Measurements from ENCODE around the gene UNC50.

UNC50 gene

DNA sequence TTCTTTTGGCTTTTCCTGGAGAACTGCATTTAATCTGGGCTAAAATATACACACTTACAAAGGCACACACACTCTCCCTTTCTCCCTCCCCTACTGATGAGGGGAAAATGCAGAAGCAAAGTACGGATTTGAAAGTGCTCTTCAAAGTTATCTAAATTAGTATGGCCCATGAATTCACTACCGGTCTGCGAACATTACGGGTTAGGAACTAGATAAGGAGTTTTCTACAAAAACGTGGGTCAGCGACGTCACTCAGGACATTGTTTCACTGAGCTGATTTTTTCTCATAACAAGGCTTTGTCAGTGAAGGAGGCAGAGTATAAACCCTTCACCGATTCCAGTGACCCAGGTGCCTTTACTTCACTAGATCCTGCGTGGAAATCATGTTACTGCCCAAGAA, 47.4 kb upstream of the UNC50 start:
- TF ChIP-seq POLR2AphosphoS5 (IDR thresholded peaks at IDR 0.05; ENCODE audit: low read depth, low read length): no peak
- TF ChIP-seq, protein P1, sequence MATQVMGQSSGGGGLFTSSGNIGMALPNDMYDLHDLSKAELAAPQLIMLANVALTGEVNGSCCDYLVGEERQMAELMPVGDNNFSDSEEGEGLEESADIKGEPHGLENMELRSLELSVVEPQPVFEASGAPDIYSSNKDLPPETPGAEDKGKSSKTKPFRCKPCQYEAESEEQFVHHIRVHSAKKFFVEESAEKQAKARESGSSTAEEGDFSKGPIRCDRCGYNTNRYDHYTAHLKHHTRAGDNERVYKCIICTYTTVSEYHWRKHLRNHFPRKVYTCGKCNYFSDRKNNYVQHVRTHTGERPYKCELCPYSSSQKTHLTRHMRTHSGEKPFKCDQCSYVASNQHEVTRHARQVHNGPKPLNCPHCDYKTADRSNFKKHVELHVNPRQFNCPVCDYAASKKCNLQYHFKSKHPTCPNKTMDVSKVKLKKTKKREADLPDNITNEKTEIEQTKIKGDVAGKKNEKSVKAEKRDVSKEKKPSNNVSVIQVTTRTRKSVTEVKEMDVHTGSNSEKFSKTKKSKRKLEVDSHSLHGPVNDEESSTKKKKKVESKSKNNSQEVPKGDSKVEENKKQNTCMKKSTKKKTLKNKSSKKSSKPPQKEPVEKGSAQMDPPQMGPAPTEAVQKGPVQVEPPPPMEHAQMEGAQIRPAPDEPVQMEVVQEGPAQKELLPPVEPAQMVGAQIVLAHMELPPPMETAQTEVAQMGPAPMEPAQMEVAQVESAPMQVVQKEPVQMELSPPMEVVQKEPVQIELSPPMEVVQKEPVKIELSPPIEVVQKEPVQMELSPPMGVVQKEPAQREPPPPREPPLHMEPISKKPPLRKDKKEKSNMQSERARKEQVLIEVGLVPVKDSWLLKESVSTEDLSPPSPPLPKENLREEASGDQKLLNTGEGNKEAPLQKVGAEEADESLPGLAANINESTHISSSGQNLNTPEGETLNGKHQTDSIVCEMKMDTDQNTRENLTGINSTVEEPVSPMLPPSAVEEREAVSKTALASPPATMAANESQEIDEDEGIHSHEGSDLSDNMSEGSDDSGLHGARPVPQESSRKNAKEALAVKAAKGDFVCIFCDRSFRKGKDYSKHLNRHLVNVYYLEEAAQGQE (IDR thresholded peaks at IDR 0.05; ENCODE audit: insufficient read depth in 1 of 2, low read depth in 2 of 2, low read length in 2 of 2): no peak
- no peak for TF ChIP-seq FOXP2 (optimal IDR thresholded peaks at IDR 0.05; ENCODE audit: borderline replicate concordance, extremely low read depth, extremely low read length, insufficient read depth)
- no peak for TF ChIP-seq TAF1 (IDR thresholded peaks at IDR 0.05; ENCODE audit: borderline replicate concordance, insufficient read depth, low read length)
- TF ChIP-seq SIN3A (IDR thresholded peaks at IDR 0.05; ENCODE audit: borderline replicate concordance, insufficient read depth, low read length): no peak

- no peak for TF ChIP-seq POLR2AphosphoS5 (IDR thresholded peaks at IDR 0.05; ENCODE audit: low read depth, low read length)
Observed at GRCh38 chr2:98561902-98562695, 46.3 kb upstream of the UNC50 start.

- TF ChIP-seq, protein P1 (IDR thresholded peaks at IDR 0.05; ENCODE audit: insufficient read depth in 1 of 2, low read depth in 2 of 2, low read length in 2 of 2): no peak
Observed at GRCh38 chr2:98563394-98563793, 45.0 kb upstream of the UNC50 start.

- TF ChIP-seq FOXP2 (optimal IDR thresholded peaks at IDR 0.05; ENCODE audit: borderline replicate concordance, extremely low read depth, extremely low read length, insufficient read depth) (no peak), POLR2AphosphoS5 (IDR thresholded peaks at IDR 0.05; ENCODE audit: low read depth, low read length) (no peak), SIN3A (IDR thresholded peaks at IDR 0.05; ENCODE audit: borderline replicate concordance, insufficient read depth, low read length) (no peak), TAF1 (IDR thresholded peaks at IDR 0.05; ENCODE audit: borderline replicate concordance, insufficient read depth, low read length) (no peak)
- TF ChIP-seq, protein P1 (IDR thresholded peaks at IDR 0.05; ENCODE audit: insufficient read depth in 1 of 2, low read depth in 2 of 2, low read length in 2 of 2): no peak
Observed at GRCh38 chr2:98564541-98565132, 43.8 kb upstream of the UNC50 start.

DNA sequence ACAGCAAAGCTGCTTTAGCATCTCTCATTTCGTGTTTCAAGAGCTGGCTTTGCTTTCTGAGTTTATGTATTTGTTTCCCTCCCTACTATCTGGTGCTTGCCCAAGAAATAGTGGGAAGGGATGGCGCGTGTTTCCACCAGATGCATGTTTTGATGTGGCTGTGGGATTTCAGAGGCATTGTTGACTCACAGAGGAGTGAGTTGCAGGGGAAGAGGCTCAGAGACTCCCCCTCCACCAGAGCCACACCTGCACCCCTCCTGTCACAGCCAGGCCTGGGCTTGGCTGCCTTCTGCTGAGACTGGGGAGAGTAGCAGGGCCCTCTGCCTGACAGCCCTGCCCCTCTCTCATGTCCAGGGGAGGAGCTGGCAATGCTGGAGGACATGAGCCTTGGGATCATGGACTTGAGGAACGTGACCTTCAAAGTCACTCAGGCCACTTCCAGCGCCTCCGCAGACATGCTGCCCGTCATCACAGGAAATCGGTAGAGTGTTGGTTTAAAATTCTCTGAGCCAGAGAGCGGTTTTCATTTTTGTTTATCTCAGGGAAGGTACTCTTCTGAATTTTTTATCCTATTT, 43.0 kb upstream of the UNC50 start:
- TF ChIP-seq FOXP2 (optimal IDR thresholded peaks at IDR 0.05; ENCODE audit: borderline replicate concordance, extremely low read depth, extremely low read length, insufficient read depth) (no peak), SIN3A (IDR thresholded peaks at IDR 0.05; ENCODE audit: borderline replicate concordance, insufficient read depth, low read length) (no peak), TAF1 (IDR thresholded peaks at IDR 0.05; ENCODE audit: borderline replicate concordance, insufficient read depth, low read length) (no peak), POLR2AphosphoS5 (IDR thresholded peaks at IDR 0.05; ENCODE audit: low read depth, low read length) (no peak)
- TF ChIP-seq, protein P1 (IDR thresholded peaks at IDR 0.05; ENCODE audit: insufficient read depth in 1 of 2, low read depth in 2 of 2, low read length in 2 of 2): no peak
